GM19372 (cell line): ENCODE results near the gene EFTUD2.

Experiments used
- ATAC-seq: cut with Tn5 transposase; IDR thresholded peaks from one replicate; pipeline ENCODE4 v1.9.1; 2021; ENCODE audit warnings: mild to moderate bottlenecking, low read depth, moderate library complexity; ENCODE audit not compliant: unreplicated experiment

The EFTUD2 gene

DNA sequence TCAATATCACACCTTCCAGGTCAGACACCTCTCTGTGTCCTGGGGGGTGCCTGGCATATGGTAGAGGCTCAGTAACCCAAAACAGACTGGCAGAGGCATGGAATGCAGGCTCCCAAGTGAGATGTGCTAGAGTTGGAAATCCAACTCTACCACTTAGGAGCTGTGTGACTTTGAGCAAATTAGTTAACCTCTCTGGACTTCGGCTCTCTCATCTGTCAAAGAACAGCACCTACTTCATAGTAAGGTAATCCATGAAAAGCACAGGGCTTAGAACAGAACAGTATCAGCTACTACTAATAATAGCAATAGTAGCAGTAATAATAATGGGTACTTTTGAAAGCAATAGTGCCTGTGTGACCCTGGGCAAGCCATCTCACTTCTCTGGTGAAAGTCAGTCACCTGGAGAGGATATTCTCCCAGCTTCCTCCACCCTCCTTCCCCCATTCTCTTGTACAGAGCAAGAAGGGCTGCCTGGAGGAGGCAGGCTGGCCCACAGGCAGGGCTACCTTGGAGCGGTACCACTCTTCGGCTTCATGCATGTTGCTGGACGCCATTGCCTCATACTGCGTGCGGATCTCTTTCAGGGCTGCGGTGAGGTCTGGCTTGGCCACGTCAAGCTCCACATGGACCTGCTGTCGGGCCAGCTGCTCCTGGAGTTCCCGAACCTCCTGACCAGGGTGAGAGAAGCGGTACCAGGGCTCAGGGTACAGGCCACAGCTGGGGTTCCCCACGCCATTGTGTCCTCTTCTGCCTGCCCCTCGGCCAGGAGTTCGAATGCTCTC is 13.7 kb upstream of the EFTUD2 start:
- no peak for ATAC-seq

DNA sequence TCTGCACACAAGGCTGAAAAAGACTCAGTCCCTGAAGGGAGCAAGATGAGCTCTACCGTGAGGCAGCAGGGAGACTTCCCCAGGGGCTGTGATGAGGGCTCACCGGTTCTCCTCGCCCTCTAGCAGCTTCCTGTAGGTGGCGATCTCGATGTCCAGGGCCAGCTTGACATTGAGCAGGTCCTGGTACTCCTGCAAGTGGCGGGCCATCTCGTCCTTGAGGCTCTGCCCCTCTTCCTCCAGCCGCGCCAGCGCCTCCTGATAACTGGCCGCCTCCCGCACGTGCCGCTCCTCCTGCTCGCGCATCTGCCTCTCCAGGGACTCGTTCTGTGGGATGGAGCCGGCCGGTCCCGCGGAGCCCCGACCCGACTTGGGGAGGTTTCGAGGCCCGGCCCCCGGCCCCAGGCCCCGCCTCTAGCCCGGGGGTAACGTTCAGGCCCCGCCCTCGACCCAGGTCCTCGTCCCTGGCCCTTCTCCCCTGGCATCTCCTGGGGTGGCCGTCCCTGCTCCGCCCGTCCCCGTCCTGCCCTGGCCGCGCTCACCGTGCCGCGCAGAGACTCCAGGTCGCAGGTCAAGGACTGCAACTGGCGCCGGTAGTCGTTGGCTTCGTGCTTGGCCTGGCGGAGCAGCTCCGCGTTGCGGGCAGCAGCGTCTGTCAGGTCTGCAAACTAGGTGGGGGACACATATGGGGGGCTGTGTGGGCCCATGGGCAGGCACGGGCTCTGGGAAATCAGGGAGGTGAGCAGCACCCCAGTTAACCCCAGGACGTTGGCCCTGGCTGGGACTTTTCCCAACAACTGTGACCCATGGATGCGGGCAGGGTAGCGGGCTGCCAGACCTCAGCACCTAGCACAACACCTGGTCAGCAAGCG is 12.1 kb upstream of the EFTUD2 start:
- ATAC-seq = no peak

DNA sequence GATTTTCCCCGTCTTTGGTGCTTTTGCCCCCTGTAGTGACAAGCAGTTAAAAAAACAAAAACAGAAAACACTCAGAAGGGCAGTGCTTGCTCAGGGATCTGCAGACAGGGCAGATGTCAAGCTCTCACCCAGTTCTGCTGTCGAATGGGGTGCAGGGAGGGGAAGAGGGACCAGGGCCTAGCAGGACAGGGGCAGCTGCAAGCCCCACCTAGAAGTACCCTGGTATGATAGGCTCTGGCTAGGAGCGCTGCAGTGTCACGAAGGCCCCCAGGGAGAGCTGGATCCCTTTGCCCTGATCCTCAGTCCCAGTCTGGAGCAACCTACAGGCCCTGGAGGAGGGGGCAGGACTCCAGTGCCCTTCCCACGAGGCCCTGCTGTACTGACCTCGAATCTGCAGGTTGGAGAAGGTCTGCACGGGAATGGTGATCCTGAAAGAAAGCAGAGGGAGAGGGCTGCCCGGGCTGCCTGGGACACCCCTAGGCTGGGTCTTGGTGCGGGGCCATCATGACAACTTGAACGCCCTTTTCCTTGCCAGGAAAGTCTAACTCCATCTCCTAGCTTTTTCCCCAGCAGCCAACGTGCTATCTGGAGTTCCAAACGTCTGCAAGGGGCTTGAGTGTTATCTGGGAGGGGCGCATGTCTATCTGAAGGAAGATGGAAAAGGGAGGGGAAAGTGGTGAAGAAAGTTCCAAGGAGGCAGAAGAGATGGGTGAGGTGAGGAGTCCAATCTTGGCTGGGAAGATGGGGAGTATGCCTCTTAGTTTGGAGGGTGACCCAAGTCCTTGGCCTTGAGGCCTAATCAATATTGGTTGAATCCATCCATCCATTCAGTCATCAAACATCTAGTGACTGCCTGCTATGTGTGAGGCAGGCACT is 11.2 kb upstream of the EFTUD2 start:
- ATAC-seq = no peak

DNA sequence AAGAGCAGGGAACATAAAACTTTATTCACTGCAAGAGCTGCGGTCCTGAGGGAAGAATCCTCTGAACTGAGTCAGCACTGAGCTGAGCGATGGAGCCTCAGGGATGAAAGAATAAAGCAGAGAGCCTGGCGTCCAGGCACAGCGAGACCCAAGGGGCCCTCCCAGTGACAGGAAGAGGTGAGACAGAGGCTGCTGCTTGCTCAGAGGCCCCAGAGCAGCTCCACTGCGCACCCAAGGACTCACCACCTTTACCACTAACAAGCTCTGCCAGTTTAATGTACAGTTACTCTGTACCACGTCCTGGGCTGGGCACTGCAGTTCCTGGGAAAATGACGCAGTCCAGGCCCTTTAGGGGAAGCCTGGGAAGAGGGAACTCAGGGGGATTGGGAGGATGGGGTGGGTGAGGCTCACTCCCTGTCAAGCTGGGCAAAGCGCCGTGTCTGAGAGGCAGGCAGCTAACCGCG is 10.5 kb upstream of the EFTUD2 start:
- no peak for ATAC-seq

DNA sequence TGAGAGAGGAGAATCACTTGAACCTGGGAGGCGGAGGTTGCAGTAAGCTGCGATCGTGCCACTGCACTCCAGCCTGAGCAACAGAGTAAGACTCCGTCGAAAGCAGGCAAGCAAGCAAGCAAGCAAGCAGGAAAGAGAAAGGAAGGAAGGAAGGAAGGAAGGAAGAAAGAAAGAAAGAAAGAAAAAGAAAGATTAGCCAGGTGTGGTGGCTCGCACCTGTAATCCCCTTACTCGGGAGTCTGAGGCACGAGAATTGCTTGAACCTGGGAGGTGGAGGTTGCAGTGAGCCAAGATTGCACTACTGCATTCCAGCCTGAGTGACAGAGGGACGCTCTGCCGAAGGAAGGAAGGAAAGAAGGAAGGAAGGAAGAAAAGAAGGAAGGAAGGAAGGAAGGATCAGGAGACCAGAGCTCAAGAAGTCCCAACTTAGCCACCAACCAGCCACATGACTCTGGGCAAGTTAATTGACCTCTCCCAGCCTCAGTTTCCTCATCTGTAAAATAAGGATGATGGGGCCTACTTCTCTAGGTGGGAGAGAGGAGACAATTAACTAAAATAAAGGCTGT is 9.6 kb upstream of the EFTUD2 start:
- ATAC-seq = no peak

DNA sequence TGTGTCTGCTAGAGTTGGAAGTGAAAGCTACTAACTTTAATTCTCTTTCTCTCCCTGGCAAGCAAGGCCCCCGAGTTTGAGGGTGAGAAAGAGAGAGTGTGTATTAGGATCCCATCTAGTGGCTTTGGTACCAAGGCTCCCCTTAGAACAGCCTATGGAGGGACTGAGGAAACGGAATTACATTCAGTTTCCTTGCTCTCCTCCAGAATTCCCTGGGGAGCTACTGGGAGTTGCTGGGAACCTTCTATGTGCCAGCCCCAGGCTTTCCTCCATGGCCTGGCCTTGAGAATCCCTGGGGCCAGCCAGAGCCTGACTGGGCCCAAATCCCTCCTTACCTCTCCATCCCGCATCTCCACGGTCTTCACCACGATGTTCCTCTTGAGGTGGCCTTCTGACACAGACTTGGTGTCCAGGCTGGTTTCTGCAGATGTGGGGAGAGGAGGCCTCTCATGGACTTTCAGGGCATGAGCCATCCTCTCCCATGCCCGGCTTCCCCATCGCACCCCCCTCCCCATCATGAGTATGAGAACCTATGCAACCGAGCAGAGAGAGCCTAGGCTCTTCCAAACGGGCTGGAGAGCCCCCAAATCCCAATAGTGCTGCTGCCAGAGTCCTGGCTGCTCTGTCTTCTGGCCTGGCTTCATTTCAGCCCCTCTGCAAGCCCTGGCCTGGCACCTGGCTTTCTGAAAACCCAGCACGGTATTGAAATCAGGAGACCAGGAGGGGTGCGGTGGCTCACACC is 8.7 kb upstream of the EFTUD2 start:
- ATAC-seq = no peak

DNA sequence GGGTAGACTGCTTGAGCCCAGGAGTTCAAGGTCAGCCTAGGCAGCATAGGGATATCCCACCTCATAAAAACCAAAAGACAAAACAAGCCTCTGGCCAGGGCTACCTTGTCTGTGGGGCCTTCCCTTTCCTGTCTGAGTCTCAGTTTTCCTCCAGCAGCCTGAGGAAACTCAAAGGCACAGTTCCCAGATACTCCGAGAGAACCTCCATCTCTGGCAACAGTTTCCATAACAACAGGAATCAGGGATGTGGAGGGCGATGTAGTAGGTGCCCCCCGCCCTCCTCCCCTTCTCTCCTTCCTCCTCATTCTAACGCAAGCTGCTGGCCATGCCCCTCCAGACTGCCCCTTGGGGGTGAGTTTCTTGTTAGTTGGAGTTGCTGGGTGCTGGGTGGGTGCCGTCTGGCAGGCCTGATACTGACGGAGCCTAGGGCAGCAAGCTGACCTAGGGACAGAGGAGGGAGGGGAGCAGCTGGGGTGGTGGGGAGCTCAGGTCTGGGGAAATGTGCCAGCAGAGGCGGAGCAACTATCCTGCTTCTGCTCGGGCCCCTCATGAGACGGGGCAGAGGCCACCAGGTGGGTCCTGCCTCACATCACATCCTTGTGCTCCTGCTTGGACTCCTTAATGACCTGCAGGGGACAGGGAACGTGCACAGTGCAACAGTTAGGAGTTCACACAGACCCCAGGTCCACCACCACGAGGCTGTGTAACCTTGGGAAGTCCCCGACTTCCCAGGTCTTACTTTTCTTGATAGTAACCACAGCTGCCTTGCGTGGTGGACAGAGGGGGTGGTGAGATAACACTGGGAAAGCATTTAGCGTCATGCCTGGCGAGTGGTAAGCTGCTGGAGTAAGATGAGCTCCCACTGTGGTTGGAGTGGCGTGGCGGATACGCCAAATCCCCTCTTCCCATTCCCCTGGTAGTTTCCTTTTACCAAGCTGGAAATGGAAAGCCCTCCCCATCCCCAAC is 7.8 kb upstream of the EFTUD2 start:
- ATAC-seq = no peak

DNA sequence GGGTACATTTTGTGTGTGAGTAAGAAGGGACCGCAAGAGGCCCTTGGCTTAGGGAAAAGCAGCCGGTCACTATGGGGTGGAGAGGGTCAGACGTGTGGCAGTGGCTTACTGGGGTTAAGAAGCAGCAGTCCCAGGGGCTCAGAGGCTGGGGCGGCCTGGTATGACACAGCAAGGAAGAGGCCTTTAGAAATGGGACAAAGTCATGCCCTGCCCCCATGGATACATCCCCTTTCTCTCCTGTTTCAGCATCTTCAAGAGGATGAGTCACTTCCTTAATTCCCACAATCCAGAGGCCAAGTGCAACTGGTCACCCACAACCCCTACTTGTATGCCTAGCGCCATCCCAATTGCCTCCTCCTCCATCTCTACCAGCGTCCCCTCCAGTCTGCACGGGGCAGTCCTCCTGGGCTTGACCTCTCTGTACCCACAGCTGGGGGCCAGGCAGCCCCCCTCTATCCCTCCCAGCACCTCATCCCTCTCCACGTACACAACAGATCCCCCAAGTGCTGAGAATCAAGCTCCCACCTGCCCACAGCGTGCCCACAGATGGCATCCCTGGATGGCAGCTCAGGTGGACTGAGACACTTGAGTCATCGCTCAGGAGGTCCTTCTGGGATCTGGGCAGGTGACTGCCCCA is 6.9 kb upstream of the EFTUD2 start:
- no peak for ATAC-seq

DNA sequence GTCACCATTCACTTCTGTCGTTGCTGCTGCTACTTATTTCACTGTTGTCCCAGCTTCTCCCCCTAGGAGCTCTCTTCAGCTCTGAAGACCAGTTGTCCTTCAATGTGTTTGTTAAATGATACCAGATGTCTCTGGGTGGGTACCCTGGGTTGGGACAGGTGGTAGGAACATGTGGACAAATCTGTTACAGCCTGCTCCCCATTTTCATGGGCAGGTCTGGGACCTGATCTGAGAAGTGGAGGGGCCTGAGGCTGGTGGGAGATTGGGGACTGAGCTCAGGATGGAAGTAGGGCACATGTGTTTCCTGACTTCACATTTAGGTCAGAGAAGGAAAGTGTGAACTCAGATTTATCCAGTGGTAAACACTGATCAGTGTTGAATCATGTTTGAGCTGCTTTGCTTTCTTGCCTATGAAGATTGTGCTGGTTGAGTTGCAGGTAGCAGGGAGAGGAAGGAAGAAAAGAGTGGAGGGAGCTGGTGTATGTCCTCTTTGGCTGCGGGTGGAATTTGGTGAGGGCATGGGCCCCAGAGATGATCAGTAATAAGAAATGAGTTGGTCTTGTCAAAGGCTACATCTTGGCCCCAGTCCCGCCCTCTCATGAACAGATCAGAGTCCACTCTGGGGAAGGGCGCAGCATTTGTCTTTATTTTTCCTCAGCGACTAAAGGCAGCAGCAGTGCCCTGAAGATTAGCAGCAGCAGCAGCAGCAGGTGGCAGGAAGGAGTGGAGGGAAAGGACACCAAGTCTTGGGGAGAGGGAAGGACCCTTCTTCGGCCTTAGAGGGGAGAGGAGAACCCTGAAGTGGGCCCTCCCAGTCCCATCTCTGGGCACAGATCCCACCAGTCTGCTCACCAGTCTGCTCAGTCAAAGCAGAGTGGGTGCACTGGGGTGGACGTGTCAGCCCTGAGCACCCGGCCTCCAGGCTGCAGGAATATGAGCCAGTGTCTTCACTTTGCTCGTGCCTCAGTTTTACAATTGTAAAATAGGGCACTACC is 6.1 kb upstream of the EFTUD2 start:
- ATAC-seq = no peak

DNA sequence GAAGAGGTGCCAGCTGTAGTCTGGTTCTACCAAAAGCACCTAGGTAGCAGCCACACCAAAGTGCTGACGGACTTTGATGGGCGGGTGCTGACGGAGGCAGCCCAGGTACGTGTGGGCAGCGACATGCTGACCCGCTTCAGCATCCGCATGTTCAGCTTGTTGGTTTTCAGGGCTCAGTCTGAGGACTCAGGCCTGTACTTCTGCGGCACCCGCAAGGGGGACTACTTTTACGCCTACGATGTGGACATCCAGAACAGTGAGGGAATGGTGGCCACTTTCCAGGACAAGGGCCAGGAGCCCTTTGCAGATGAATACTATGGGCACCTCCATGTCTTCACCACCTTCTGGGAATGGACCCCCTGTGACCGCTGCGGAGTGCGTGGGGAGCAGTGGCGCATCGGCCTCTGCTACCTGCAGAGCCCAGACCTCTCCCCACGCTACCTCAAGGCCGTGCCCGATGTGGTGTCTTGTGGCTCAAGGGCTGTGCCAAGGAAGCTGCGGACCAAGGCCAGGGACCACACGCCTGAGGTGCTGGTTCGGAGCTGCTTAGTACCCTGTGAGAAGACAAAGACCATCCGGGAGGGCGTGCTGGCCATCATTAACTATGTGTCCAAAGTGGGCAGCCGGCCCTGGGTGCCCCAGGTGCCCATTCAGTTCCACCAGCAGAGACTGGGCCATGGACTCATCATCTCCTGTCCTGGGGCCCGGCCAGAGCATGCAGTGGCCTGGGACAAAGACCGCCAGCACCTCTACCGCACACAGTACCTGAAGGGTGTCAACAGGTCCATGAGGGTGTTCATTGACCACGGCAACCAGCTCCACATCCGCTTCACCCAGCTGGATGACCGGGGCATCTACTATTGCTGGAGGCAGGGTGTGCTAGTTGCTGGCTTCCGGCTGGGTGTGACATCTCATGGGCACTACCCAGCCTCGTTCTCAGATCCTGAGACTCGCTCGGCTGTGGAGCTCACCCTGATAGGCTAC is 5.0 kb upstream of the EFTUD2 start:
- no peak for ATAC-seq

DNA sequence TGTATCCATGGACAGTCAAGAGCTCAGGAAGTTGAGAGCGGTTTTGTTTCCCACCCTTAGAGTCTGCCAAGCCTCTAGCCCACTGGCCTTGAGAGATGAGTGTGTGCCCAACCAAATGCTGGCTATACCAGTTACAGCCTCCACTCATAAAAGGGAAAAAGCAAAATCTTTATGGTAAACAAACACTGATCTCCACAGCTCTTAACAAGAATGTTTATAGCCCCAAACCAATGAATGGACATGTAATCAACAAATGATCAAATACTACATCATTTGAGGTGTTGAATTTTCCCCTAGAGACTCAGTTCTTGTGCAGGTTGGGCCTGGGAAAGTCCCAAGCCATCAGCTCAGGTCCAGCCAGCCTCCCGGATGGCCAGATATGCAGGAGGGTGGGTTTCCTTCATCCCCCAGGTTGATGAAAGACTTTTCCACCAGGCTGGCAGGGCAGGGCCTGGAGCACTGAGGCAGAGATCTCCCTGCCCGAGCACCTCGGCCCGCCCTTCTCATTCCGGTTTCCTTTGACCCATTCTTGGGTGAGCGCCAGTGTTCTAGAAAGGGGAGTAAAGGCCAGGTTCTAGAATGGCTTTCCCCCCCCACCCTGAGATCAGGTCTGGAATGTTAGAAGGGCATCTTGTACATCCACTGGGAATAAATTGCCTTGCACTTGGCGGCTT is 3.9 kb upstream of the EFTUD2 start:
- no peak for ATAC-seq

DNA sequence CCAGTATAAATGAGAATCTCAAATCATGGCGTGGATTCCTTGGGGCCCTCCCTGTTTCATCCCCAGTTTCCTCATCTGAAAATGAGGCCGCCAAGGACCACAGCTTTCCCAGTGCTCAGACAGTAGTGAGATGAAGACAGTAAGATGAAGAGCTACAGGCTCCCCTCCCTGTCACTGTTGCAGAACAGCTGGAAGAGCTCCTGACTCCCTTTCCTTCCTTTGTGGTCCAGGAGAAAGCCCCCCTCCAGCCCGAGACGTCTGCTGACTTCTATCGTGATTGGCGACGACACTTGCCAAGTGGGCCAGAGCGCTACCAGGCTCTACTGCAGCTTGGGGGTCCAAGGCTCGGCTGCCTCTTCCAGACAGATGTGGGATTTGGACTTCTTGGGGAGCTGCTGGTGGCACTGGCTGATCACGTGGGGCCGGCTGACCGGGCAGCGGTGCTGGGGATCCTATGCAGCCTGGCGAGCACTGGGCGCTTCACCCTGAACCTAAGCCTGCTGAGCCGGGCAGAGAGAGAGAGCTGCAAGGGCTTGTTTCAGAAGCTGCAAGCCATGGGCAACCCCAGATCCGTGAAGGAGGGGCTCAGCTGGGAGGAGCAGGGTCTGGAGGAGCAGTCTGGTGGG is 3.0 kb upstream of the EFTUD2 start:
- ATAC-seq = no peak

DNA sequence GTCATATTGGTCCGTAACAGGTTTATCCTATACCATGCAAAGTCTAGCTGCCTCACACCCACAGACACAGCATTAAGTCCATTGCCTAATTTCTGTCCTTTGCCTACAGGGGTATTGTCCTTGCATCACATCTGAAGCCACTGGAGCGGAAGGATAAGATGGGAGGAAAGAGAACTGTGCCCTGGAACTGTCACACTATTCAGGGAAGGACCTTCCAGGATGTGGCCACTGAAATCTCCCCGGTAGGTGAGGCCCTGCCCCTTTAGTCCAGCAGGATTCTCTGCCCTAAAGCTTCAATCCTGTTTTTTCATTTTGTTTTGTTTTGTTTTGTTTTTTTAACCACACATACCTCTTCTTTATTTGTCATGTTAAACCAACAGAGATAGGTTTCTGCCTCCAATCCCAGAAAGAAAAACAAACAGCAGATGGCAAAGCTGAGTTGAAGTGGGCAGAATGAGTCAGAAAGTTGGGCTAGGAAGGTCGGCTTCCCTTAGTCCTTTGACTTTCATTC is 2.2 kb upstream of the EFTUD2 start:
- ATAC-seq = no peak

DNA sequence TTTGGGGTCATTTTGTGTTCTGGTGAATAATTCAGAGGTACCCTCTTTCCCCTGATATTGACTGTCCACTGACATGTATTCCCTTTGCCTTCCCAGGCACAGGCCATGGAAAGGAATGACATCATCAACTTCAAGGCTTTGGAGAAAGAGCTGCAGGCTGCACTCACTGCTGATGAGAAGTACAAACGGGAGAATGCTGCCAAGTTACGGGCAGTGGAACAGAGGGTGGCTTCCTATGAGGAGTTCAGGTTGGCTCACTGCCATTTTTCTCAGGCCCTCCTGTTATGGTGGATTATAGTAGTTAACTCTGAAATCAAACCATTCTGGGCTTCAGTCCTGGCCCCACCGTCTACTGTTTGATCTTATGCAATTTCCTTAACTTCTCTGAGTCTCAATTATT is 1.6 kb upstream of the EFTUD2 start:
- ATAC-seq = no peak

DNA sequence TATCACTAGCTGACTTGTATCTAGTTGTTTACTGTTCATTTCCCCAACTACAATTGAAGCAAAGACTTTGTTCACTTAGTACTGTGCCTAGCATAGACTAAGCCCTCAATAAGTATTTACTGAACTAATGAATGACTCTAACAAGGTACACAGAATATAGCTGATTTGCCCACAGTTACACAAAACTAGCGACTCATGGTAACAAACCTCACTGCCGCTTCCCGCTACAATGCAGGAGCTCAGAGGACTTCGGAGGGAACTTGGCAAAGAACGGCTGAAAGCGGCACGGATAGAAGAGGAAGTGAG is 524 bp downstream of the EFTUD2 start:
- no peak for ATAC-seq
